GM19240 (cell line): ENCODE measurements around the gene CCDC102B.

ENCODE experiments used
- DNase-seq: peaks from one replicate; pipeline ENCODE4 v3.0.0; 2011; ENCODE audit warnings: low spot score; ENCODE audit not compliant: insufficient read length

CCDC102B gene

GRCh38 chr18:69081846-69082245 lies 284.0 kb downstream of the CCDC102B start:
- no peak for DNase-seq

- no peak for DNase-seq
Measured at GRCh38 chr18:69082499-69082898, 284.6 kb downstream of the CCDC102B start.

- DNase-seq, result no peak
Measured at GRCh38 chr18:69085951-69086350, 288.1 kb downstream of the CCDC102B start.

GRCh38 chr18:69088973-69089372 lies 291.1 kb downstream of the CCDC102B start:
- no peak for DNase-seq

- no peak for DNase-seq
Measured at GRCh38 chr18:69097349-69097748, 299.5 kb downstream of the CCDC102B start.

- DNase-seq, result no peak
Measured at GRCh38 chr18:69102959-69103358, 305.1 kb downstream of the CCDC102B start.
